GM18519 (cell line): Measurements from ENCODE around the gene SLC17A3.

Experiments used
- ATAC-seq: cut with Tn5 transposase; IDR thresholded peaks from one replicate; pipeline ENCODE4 v1.9.1; 2021; ENCODE audit warnings: mild to moderate bottlenecking, moderate library complexity; ENCODE audit not compliant: unreplicated experiment, low FRiP score

Gene SLC17A3, protein sequence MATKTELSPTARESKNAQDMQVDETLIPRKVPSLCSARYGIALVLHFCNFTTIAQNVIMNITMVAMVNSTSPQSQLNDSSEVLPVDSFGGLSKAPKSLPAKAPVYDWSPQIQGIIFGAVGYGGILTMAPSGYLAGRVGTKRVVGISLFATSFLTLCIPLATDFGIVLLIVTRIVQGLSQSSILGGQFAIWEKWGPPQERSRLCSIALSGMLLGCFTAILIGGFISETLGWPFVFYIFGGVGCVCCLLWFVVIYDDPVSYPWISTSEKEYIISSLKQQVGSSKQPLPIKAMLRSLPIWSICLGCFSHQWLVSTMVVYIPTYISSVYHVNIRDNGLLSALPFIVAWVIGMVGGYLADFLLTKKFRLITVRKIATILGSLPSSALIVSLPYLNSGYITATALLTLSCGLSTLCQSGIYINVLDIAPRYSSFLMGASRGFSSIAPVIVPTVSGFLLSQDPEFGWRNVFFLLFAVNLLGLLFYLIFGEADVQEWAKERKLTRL

GRCh38 chr6:25874118-25874517 lies at the start of gene SLC17A3:
TSS of gene SLC17A3 (minus strand) at chr6:25874243. CDS start at chr6:25868387, 5,856 bp downstream.
- no peak for ATAC-seq

DNA sequence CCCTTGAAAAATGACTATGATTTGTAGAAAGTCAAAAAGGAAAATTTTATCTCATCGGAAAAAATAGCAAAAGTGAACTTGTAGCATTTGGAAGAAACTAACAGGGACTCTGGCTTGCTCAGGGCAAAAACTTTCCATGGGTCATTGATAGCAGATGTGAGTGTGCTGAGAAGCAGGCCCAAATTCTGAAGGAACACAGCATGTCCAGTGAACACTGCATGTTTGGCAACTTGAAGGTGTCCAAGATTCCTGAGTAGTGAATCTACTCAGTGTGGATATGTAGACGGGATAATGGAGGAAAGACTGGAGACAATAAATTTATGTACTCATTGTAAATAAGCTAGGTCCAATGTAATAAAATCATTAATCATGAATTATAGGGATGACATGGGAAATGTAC lies 48.3 kb upstream of the SLC17A3 start:
- no peak for ATAC-seq

DNA sequence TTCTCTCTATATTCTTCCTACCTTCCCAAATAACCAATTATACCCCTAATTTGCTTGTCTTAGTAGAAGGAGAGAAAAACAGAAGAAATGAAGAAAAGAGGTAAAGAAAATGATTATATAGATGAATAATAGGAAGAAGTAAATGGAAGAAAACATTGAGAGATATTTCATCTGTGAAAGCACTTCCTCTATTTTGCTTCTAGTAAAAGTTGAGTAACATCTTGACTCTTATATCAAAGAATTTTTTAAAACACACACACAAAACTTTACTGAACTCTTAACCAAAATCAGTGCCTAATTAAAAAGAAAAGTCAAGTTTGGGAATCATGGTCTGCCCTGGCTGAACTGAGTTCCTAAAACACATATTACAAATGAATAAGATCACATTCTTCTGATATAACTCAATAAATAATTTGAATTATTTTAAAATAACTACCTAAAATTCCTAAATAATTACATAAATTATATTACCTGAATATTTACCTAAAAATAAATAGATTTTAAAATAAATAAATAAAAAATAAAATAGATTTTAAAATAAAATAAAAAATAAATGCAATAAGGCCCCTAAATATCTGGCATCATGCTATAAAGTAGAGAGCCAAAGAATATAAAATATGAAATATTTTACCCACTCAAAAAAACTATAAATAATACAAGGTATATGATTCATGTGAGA lies 47.6 kb upstream of the SLC17A3 start:
- ATAC-seq: no peak

GRCh38 chr6:25919657-25920056 lies 45.6 kb upstream of the SLC17A3 start:
- ATAC-seq: no peak

DNA sequence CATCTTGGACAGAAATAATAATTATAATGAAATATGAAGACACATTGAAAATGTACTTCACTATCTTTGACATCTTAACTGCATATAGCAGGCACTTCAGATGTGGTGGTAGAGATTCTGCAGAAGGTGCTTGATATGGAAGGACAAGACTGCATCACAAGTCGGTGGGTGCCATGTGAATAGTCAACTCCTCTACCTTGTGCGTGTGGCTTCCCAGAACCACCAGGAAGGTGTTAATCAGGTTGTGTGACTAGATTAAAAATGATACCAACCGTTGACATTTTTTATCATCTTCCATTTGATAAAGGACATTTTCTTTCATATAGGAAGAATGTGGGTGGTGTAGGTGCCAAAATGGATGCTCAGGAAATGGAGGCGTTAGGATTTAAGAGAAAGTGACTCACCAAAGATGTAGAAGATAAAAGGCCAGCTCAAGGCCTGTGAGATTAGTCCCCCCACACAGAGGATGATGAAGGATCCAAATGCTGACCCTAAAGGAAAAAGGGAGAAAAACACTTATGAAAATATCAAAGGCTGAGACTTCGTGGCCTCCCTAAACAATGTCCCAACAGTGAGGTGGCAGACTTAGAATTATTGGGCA lies 44.1 kb upstream of the SLC17A3 start:
- no peak for ATAC-seq

DNA sequence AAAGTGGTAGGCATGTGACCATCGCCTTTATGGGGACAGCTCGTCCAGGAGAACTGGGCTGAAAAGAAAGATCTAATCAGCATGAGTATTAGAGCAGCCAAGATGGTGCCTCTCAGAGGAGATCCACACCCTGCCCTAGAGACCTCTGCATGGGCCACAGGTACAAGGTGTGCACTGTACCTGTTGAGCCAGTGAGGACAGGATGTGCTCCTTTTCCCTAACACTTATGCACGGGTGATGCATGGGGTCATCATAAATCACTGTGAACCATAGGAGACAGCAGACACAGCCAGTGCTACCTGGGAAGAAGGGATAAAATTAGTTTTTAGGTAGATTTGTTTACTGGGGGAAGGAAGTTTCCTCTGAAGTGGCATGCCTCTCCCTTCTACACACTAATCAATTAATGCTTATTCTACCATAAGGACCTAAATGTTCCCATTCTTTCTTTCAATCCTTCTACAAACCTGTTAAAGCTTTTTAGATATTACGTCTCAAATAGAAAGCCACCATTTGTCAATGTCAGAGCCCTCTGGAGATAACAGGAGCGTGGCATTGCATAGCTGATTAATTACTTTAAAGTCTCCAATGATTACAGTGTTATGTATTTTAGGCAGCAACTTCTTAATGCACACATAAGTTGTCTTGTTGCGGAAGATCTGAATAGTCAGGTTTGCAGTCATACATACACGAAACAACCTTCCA lies 42.9 kb upstream of the SLC17A3 start:
- ATAC-seq: no peak

DNA sequence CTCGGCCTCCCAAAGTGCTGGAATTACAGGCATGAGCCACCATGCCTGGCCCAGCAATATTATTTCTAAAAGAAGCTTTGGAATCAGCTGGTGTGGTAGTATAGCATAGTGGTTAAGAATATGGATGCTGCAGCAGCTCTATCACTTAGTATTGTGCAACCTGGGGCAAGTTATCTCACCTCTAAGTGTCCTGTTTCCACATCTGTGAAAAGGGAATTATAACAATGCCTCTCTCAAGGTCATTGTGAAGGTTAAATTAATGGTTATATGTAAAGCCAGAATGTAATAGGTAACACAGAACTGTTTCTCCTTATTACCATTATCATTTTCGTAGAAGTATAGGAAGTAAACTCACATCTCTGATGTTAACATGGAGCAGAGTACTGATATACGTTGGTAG lies 42.3 kb upstream of the SLC17A3 start:
- no peak for ATAC-seq

DNA sequence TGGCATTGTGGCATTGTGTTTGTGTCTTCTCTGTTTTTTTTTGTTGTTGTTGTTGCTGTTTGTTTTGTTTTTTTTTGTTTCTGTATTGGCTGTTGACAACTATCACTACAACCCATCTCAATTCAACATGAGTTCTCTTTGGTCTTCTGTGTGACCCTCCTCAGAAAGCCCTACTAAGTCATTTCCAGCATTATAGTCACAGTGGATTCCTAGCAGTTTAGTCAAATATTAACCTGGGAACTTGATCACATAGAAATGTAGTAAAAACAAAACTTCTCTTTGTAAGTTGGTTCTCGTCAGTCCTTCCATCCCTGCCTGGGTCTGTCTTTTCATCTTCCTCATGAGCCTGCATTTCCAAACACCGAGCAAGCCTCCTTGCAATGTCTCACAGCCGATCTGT lies 39.7 kb upstream of the SLC17A3 start:
- ATAC-seq: no peak

- ATAC-seq: no peak
Measured at GRCh38 chr6:25911351-25911750, 37.3 kb upstream of the SLC17A3 start.

DNA sequence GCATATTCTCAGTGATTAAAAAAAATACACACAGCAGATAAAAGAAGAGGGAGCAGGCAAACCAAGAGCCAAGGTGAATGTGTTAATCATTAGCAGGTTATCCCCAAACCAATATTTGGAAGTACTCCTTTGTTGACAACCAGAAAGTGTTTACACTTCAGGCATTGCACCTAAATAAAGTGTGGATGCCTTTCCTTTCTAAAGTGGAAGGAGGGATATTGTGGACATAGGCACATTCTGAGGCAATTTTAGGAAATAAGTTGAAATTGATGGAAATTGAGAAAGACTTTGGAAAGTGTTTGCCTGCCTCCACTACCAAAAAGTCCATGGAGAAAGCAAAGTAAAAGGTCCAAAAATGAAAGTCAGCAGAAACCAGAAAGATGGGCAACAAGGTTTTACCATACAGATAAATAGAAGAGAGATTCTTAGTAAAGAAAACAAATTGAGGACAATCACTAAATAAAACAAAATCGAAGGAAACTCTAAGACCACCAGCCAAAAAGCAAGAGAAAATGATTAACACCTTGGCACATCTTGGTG lies 33.5 kb upstream of the SLC17A3 start:
- no peak for ATAC-seq

- ATAC-seq: no peak
Measured at GRCh38 chr6:25903467-25904099, 29.5 kb upstream of the SLC17A3 start.

DNA sequence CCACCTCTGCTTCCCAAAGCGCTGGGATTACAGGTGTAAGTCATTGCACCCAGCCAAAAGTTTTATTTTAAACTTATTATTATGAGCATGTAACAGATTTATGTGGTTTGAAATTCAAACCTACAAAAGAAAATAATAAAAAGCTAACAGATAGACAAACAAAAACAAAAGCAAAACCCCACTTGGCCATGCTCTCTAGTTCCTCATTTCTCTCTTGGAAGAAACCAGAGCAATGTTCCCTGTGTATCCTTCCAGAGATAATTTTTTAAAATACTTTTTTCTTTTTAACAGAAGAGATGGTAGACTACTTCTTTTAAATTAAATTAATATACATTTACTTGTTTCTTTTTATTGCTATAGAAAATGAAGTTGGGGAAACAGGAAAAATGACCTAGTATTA lies 28.0 kb upstream of the SLC17A3 start:
- ATAC-seq: no peak

- no peak for ATAC-seq
Measured at GRCh38 chr6:25900843-25901242, 26.8 kb upstream of the SLC17A3 start.

- ATAC-seq: no peak
Measured at GRCh38 chr6:25899580-25900408, 25.8 kb upstream of the SLC17A3 start.

DNA sequence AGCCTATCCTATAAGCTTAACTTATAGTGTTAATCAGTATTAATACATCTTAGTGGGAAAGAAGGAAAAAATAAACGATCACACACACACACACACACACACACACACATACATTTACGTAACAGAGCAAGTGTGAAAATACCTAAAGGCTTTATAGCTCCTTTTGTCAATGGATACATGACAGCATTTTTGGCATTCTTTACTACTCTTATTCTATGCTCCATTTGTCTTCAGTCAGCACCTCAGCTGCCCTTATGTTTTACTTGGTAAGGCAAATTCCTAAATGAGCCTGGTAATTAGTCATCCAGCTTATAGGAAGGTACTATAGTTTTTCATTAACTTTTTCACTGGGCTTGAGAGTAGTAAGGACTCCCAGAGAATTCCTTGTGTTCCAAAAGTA lies 25.1 kb upstream of the SLC17A3 start:
- no peak for ATAC-seq

DNA sequence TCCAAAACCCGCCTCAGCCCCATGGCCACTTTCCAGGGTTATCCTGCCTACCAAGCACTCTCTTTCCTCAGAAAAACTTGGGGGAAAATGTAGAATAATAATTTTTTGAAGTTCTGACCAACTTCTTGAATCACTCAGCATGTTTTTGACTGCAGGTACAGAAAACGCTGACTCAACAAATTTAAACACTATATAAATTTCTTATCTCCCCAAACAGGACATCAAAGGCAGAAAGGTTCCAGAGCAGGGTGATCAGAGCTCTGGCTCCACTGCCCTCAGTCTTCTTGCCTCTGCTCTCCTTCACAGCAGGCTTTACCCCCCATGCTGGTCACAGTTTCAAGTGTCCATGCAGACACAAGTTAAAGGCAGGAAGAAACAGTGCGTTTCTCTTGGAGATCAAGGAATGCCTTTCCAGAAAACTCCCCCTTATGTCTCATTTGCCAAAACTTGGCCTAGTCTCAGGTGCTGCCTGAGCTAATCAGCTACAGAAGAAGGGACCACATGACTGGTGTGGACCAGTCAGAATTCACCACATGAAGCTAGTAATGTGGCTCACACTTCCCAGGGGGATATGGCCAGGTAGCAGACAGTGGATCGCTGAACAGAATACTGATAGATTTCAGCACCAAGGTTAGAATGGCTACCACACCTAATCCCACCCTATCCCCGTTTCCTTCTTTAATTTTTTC lies 24.4 kb upstream of the SLC17A3 start:
- no peak for ATAC-seq

GRCh38 chr6:25896252-25896651 lies 22.2 kb upstream of the SLC17A3 start:
- ATAC-seq: no peak

DNA sequence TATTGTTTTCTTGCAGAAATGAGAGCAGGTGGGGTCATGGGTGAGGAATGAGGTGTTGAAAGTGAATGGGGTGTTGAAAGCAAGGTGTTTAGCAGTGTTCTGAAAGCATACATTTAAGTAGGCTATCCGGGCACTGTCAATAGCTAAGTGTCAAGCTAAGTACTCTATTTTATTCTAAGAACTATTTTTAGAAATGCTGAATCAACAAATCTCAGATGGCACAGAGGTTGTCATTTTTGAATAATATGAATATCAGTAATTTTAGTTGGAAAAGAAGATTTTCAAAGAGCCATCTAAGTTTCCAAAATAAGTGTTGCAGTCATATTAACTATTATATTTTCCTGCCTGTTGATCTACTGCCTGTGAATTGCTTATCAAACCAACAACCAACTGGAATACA lies 21.7 kb upstream of the SLC17A3 start:
- ATAC-seq: no peak

- no peak for ATAC-seq
Measured at GRCh38 chr6:25893778-25894177, 19.7 kb upstream of the SLC17A3 start.
